ENCODE measurements around the gene OSBP2. TPM values are rescaled to one million over a fixed set of nuclear protein-coding genes. Genes with fewer than 3 reads are reported as not detected.

The OSBP2 gene
- total RNA-seq, 1 donor from 2014 or later: 15.4 TPM

DNA sequence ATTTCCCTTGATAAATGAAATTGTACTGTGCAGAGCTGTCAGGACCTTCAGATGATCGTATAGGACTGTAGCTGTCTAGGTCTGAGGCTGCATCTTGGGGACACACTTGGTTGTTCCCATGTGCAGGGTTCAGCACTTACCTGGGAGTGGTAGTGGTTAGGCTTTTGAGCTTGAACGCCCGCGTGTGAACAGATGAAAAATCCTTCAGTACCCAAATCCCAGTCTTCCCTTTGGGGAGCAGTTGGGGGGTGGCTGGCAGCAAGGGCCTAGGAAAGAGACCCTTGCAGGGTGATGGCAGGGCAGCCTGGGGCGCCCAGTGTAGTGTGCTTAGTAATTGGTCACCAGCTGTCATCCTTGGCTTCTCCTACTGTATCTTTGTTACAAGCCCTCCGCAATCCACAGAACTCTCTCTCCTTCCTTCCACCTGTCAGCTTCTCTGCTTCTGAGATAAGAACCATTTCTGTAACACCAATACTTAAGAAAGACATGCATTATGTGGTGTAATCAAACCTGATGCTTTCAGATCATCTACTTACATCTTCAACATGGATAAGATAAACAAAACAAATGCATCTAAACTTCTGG, 209.3 kb downstream of the OSBP2 start:
- DNase-seq: no peak

DNA sequence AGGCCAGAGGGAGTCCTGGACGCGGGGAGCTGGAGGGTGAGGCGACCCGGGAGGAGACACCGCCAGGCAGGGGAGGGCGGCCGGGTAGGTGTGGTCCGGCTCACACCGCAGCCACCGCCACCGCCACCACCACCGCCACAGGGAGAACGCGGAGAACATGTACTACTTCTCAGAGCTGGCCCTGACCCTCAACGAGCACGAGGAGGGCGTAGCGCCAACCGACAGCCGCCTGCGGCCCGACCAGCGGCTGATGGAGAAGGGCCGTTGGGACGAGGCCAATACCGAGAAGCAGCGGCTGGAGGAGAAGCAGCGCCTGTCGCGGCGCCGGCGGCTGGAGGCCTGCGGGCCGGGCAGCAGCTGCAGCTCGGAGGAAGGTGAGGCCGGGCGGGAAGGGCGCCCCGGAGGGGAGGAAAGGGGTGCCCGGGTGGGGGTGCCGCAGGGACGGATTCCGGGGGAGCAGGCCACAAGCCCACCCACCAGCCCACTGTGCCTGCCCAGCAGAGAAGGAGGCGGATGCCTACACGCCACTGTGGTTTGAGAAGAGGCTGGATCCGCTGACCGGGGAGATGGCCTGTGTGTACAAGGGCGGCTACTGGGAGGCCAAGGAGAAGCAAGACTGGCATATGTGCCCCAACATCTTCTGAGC, 211.1 kb downstream of the OSBP2 start:
- DNase-seq: no peak

DNA sequence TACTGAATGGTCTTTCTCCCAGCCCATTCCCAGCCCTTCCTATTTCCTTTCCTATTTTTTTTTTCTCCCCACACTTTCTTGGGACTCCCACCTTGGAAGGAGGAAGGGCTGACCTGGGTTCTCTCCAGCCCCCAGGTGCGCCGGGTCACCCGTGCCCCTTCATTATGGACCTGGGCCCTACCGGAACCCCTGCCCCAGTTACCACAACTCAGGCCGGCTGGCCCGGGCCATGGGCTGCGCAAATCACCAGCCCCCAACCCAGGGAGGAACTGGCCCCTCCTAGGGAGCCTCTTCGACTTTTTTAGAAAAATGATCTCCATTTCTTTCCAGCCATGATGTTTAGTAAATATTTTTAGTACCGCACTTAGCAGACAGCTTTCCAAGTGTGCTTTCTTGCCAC, 211.7 kb downstream of the OSBP2 start:
- no peak for DNase-seq

DNA sequence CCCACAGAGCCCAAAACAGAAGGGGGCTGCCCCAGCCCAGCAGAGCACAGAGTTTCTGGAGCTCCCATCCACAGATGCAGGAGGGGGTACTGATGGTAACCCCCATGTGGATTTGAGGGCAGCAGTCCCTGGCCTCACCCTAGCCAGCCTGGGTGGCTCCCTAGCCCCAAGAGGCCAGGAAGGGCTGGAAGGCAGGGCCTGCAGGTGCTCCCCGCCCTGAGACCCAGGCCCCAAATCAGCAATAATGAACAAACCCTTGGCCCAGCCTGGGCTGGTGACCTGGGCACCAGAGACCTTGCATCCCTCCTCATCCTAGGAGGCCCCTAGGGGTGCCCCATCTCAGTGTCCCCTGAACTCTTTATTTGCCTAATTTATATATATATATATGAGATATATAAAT, 212.3 kb downstream of the OSBP2 start:
- no peak for DNase-seq

DNA sequence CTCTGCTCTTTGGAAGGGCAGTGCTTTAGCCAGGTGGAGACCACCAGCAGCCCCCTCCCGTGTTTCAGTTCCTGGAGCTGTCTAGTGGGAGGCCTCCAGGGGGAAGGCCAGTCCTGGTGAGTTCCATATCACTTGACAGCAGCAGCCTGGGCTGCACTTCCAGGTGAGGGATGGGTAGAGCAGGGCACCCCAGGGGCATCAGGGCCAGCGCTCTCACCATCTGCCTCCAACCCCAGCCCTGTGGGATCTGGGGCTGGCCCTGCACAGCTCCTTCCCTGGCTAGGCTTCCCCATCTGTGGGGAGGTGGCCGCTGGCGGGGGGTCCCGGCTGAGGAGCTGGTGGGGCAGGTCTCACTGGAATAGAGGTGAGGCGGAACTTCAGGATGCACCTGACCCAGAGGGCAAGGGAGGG, 213.4 kb downstream of the OSBP2 start:
- DNase-seq: no peak

- DNase-seq: no peak
These were observed 214.6 kb downstream of the OSBP2 start for GRCh38 chr22:30909306-30909705.

GRCh38 chr22:30910358-30910757, 215.7 kb downstream of the OSBP2 start:
- DNase-seq: no peak

DNA sequence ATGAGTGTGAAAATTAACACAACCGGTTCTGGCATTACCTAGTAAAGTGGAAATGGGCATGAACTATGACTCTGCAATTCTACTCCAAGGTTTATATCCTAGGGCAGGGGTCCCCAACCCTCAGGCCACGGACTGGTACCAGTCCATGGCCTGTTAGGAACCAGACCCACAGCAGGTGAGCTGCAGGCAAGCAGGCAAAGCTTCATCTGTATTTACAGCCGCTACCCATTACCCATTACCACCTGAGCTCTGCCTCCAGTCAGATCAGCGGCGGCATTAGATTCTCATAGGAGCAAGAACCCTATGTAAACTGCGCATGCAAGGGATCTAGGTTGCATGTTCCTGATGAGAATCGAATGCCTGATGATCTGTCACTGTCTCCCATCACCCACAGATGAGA, 224.1 kb downstream of the OSBP2 start:
- no peak for DNase-seq

DNA sequence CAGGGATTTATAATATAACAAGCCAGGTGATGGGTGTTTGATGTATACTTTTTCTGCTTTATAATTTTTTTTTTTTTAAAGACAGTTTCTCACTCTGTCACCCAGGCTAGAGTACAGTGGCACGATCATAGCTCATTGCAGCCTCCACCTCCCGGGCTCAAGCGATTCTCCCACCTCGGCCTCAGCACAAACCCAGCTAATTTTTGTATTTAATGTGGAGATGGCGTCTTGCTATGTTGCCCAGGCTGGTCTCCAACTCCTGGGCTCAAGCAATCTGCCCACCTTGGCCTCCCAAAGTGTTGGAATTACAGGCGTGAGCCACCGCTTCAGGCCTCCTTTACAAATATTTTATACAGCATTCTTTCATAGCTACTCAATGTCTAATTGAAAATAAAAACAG, 225.3 kb downstream of the OSBP2 start:
- DNase-seq: no peak

DNA sequence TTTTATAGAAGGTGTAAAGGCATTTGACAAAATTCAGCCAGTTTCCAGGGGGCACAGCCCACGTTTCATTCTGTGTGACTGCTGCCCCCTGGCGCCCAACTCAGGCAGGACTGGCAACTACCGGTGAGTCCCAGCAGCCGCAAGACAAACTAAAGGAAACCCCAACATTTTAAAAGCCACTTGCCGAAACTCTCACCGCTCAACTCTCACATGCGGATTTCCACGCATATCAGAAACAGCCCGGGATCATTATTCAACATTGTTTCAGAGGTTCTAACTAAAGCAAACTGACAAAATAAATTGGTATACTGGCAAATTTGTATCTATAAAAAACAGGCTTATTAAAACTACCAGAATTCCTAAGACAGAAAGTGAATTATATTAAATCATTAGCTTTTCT, 225.7 kb downstream of the OSBP2 start:
- peak; percentile 9 for DNase-seq

DNA sequence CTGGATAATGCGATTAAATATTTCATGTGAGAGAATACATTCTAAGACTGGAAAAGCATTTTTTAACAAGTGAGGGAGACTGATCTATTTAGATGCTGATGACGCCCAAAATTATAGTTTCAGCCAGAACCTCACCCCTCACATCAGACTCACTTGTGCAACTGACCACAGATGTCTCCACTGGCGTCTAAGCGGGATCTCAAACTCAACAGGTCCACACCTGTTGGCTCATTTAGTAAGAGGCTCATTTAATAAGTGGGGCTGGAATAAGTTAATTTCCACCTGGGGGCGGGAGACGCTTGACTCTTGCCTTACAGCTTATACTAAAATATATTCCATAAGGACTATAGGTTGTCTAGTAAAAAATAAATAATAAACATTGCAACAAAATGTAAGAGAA, 226.4 kb downstream of the OSBP2 start:
- DNase-seq: no peak

DNA sequence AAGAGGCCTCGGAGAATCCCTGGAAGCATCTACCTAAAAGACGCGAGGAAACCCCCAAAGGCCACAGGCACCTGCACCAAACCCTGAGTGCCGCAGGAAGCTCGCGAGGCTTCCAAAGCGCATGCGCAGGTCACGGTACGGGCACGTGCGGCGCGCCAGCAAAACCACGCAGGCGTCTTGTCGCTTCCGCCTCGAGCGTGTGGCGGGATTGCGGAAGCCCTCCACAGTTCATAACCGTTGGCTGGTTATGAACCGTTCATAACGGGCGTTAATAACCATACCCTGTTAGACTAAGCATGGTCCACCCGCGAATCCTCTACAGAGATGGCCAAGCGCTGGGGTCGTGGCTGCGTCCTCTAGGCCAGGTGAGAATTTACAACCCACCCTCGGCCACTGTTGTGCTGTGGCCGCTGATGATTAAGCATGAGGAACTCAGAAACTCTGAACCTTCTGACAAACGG, 227.5 kb downstream of the OSBP2 start:
- peak; percentile 16 for DNase-seq

GRCh38 chr22:30923168-30923900, 228.7 kb downstream of the OSBP2 start:
- no peak for DNase-seq

GRCh38 chr22:30925667-30926066, 231.0 kb downstream of the OSBP2 start:
- no peak for DNase-seq

DNA sequence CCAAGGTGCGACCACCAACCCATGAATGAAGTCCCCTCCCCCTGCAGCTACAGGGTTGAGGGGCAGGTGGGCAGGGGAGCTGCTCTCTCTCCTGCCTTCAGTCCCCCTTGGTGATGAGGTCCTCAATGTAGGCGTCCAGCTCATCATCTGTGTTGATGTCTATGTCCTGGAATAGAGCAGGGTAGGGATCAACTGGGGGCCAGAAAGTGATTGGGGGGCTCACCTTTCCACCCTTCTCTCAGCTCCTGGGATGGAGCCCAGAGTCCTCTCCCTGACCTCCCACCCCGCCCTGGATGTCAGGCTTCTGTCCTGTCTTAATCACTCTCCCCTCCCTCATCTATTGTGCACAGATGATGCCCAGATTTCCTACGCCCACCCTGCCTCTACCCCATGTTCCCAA, 232.0 kb downstream of the OSBP2 start:
- no peak for DNase-seq

GRCh38 chr22:30927806-30928205, 233.1 kb downstream of the OSBP2 start:
- no peak for DNase-seq

- no peak for DNase-seq
These were observed 233.7 kb downstream of the OSBP2 start for GRCh38 chr22:30928401-30928800.

DNA sequence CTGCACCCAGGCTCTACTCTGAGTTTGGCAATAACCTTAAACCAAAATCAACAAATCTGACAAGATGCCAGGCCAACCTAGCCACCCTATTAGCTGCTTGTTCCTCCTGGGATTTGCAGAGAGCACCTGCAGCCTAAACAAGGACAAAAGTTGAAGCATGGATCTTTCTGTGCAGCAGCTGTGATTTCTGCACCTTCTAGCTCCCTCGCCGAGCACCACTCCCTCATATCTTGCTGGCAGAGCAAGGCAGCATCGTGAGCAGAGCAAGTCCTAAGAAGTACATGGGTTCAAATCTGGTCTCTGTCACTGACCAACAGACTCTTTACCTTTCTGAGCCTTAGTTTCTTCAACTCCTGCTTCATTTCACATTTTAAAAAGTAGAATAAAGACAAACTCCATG, 235.6 kb downstream of the OSBP2 start:
- DNase-seq: no peak

- DNase-seq: no peak
These were observed 237.0 kb downstream of the OSBP2 start for GRCh38 chr22:30931541-30932300.

- DNase-seq: no peak
These were observed 238.0 kb downstream of the OSBP2 start for GRCh38 chr22:30932661-30933060.

DNA sequence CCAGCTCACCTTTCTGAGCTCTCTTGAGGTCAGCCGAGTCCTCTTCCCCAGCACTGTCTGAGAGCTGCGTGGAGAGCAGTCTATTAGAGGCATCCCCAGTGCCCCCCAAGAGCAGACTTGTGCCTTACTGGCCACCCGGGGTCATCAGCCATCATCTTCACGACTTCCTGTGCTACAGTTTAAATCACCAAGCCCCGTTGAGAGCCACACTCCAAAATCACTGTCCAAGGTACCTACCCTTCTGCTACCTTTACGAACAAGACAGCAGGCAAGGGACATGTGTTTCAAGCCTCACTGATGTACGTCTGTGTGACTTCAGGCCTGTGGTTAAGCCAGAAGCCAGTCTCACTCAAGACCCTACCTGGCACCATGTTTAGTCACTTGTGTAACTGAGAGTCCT, 238.8 kb downstream of the OSBP2 start:
- no peak for DNase-seq

GRCh38 chr22:30934053-30934452, 239.4 kb downstream of the OSBP2 start:
- DNase-seq: no peak
